GM12878 (cell line): ENCODE measurements around the gene SDC1. TPM values are rescaled to one million over a fixed set of nuclear protein-coding genes. Genes with fewer than 3 reads are reported as not detected.

Experiments
- ATAC-seq: fragments of 200-7000 bp; cut with Tn5 transposase; 3 replicates; pipeline ENCODE4 v1.9.1; 2020; ENCODE audit warnings: mild to moderate bottlenecking, moderate library complexity
- BruUV-seq: library from RNA; stranded (reverse); fragments of 400-500 nt; replicated peaks from 2 replicates; lab custom pipeline; 2021; lab: Mats Ljungman, UMichigan
- CTCF ChIA-PET: fragments of 300-600 bp; sonication (Branson Sonifier 250); formaldehyde crosslinking; extraction: SDS; loops from one replicate; lab custom pipeline; 2021; ENCODE audit warnings: inconsistent platforms; lab: Yijun Ruan, JAX
- POLR2A ChIA-PET: fragments of 350-600 bp; formaldehyde crosslinking; extraction: SDS; loops from one replicate; lab custom pipeline; 2021; ENCODE audit warnings: inconsistent platforms; lab: Charles Lee
- RAD21 ChIA-PET: fragments of 300-600 bp; sonication (Branson Sonifier 250); formaldehyde crosslinking; loops from one replicate; lab custom pipeline; 2023; ENCODE audit warnings: antibody characterized with exemption; ENCODE audit not compliant: unreplicated experiment; lab: Charles Lee
- SMC1A ChIA-PET: fragments of 300-600 bp; sonication (Branson Sonifier 250); formaldehyde crosslinking; loops from one replicate; lab custom pipeline; 2023; ENCODE audit not compliant: unreplicated experiment, uncharacterized antibody; lab: Charles Lee
- DNase-seq: peaks from one replicate; pipeline ENCODE4 v3.0.0-alpha.2; 2011; ENCODE audit warnings: low read depth, low spot score
- FAIRE-seq: peaks from 3 replicates; lab custom pipeline; 2011; peaks lifted over from hg19 to GRCh38; lab: Jason Lieb, UNC
- H2AFZ ChIP-seq: 2 replicates; pipeline ENCODE4 v1.6.0; 2011; ENCODE audit warnings: low read depth, low read length, control low read depth; ENCODE audit not compliant: control insufficient read depth
- H3K27ac ChIP-seq: 2 replicates; pipeline ENCODE4 v1.5.1; 2011; ENCODE audit warnings: control low read depth; ENCODE audit not compliant: control insufficient read depth, insufficient read depth
- H3K27me3 ChIP-seq, 2 experiments: replicated peaks in 1 of 2; 2 replicates each; pipeline versions ENCODE4 v1.6.0 to v1.6.1; 2011; ENCODE audit warnings: low read length in 1 of 2; ENCODE audit not compliant: control insufficient read depth in 2 of 2, insufficient read depth in 2 of 2
- H3K36me3 ChIP-seq, 2 experiments: 2 replicates each; pipeline ENCODE4 v1.5.1; 2011; ENCODE audit warnings: low read length in 1 of 2; ENCODE audit not compliant: control insufficient read depth in 2 of 2, insufficient read depth in 2 of 2
- H3K4me1 ChIP-seq: 2 replicates; pipeline ENCODE4 v1.6.1; 2011; ENCODE audit warnings: mild to moderate bottlenecking, low read length, moderate library complexity, mixed read lengths; ENCODE audit not compliant: control insufficient read depth, insufficient read depth
- H3K4me2 ChIP-seq: 2 replicates; pipeline ENCODE4 v1.6.0; 2011; ENCODE audit warnings: control low read depth; ENCODE audit not compliant: control insufficient read depth, insufficient read depth
- H3K4me3 ChIP-seq: fragments of 200-600 bp; sonication (generic); 2 replicates; pipeline ENCODE4 v1.5.1; 2016
- H3K79me2 ChIP-seq: 2 replicates; pipeline ENCODE4 v1.6.0; 2011; ENCODE audit warnings: low read length; ENCODE audit not compliant: control insufficient read depth, insufficient read depth
- H3K9ac ChIP-seq: 2 replicates; pipeline ENCODE4 v1.8.0; 2011; ENCODE audit warnings: low read length, control low read depth, mixed read lengths; ENCODE audit not compliant: control insufficient read depth, insufficient read depth
- H3K9me3 ChIP-seq: replicated peaks from 3 replicates; pipeline ENCODE4 v1.5.1; 2011; ENCODE audit warnings: mild to moderate bottlenecking, low read length; ENCODE audit not compliant: control insufficient read depth, insufficient read depth
- H4K20me1 ChIP-seq: 2 replicates; pipeline ENCODE4 v1.6.0; 2011; ENCODE audit not compliant: control insufficient read depth, insufficient read depth
- BCL11A ChIP-seq: IDR thresholded peaks from 2 replicates; pipeline ENCODE4 v1.6.1; 2011; ENCODE audit warnings: low read depth, low read length
- CHD1 ChIP-seq: IDR thresholded peaks from 2 replicates; pipeline ENCODE4 v1.6.1; 2012; ENCODE audit warnings: low read depth, low read length, improper control_type of control experiment
- MEF2B ChIP-seq: fragments of 450-650 bp; IDR thresholded peaks from 2 replicates; pipeline ENCODE4 v1.6.1; 2018; ENCODE audit warnings: mild to moderate bottlenecking, moderate library complexity; ENCODE audit not compliant: partially characterized antibody, poor library complexity, severe bottlenecking
- MTA3 ChIP-seq: IDR thresholded peaks from 2 replicates; pipeline ENCODE4 v1.6.1; 2012; ENCODE audit warnings: low read length, inconsistent platforms, borderline replicate concordance
- NFXL1 ChIP-seq: fragments of 450-650 bp; IDR thresholded peaks from 2 replicates; pipeline ENCODE4 v1.6.1; 2017; ENCODE audit warnings: antibody characterized with exemption, mild to moderate bottlenecking, borderline replicate concordance
- PBX3 ChIP-seq: IDR thresholded peaks from 2 replicates; pipeline ENCODE4 v1.6.1; 2011; ENCODE audit warnings: mild to moderate bottlenecking, low read depth, low read length, moderate library complexity; ENCODE audit not compliant: insufficient replicate concordance
- PML ChIP-seq: IDR thresholded peaks from 2 replicates; pipeline ENCODE4 v1.6.1; 2012; ENCODE audit warnings: low read length, inconsistent platforms
- POLR2A ChIP-seq: IDR thresholded peaks from 2 replicates; pipeline ENCODE4 v1.6.1; 2011; ENCODE audit warnings: low read depth, mild to moderate bottlenecking, low read length
- RELA ChIP-seq: fragments of 450-650 bp; IDR thresholded peaks from 2 replicates; pipeline ENCODE4 v1.8.0; 2014; ENCODE audit warnings: borderline replicate concordance; ENCODE audit not compliant: partially characterized antibody
- ZNF592 ChIP-seq: fragments of 450-650 bp; IDR thresholded peaks from 2 replicates; pipeline ENCODE4 v1.6.1; 2017; ENCODE audit warnings: mild to moderate bottlenecking, moderate library complexity
- WGBS: methylation state at CpG from one replicate; pipeline ENCODE4 v1.1.6; 2016; ENCODE audit warnings: low lambda C conversion rate; ENCODE audit not compliant: insufficient replicate concordance, insufficient coverage; ENCODE audit errors: missing lambda C conversion rate; 5-methylcytosine and 5-hydroxymethylcytosine counted together
- in situ Hi-C: fragments of 300-500 bp; cut with MboI; formaldehyde crosslinking; loops from 9 replicates; pipeline ENCODE4 v1.14.3; 2018; ENCODE audit warnings: mixed read lengths
- intact Hi-C: fragments of 100-400 bp; cut with micrococcal nuclease; formaldehyde crosslinking; loops from one replicate; pipeline ENCODE4 v1.14.2; 2022; ENCODE audit not compliant: unreplicated experiment
- polyA plus RNA-seq, 11 experiments: library from polyadenylated mRNA; depleted of rRNA in 4 of 11; unstranded in 6 of 11; stranded (reverse) in 5 of 11; fragments of >200 nt; fragmentation: Nextera tagmentation in 4 of 11; fragmentation: Illumina TruSeq in 1 of 11; extraction: Ambion mirVana in 4 of 11; extraction: Trizol in 1 of 11; gene quantifications; 1 replicate in 1 of 11; 2 replicates in 10 of 11; pipeline versions ENCODE4 v1.2.1 to v1.2.3, GENCODE V29; 2011 to 2016; ENCODE audit warnings: inconsistent platforms in 2 of 11, missing spikeins in 2 of 11, low read depth in 1 of 11
- total RNA-seq, 4 experiments: library from RNA; depleted of rRNA in 3 of 4; stranded (reverse); fragments of >200 nt in 3 of 4; fragmentation: Illumina TruSeq in 1 of 4; extraction: Trizol in 1 of 4; gene quantifications; 2 replicates each; pipeline versions ENCODE4 v1.2.1 to v1.2.3, GENCODE V29; 2013 to 2021

Gene SDC1
- total and polyA plus RNA-seq, 10 of the 15 experiments (the other 5 are each of a cell fraction or from before 2014, with no cell fraction given) = 0.85 to 36.8 (median 23.7) TPM

GRCh38 chr2:20179466-20179754, 45.5 kb downstream of the SDC1 start:
- H3K9ac ChIP-seq = no peak overlapping the region
- no TSS peak for BruUV-seq
- intact Hi-C loops = no loop called here
- H3K27ac ChIP-seq = no peak overlapping the region
- H2AFZ ChIP-seq = no peak overlapping the region
- RAD21 ChIA-PET = interaction anchor here (1.0 to 1.7 kb wide), 2 partner anchors 43 to 46 kb away, joined by 3 read pairs; partner anchors contain the start of gene SDC1
- H3K4me1 ChIP-seq = no peaks in the 10 kb centered on the region
- H4K20me1 ChIP-seq = no peaks in the 10 kb centered on the region
- H3K9me3 ChIP-seq = no peaks in the 10 kb centered on the region
- CTCF ChIA-PET = interaction anchor here (1.3 kb wide), 1 partner anchor 164 kb away, joined by 3 read pairs; no protein-coding TSS in a partner anchor
- H3K27me3 ChIP-seq = no peaks in the 10 kb centered on the region
- H3K79me2 ChIP-seq = no peaks in the 10 kb centered on the region
- in situ Hi-C loops = no loop called here
- TF ChIP-seq MEF2B (no peak), PML (no peak), PBX3 (no peak), RELA (no peak), BCL11A (no peak), ZNF592 (no peak), POLR2A (no peak), NFXL1 (no peak), MTA3 (no peak), CHD1 (no peak)
- H3K4me3 ChIP-seq = no peak overlapping the region
- FAIRE-seq (no peak), ATAC-seq (no peak), DNase-seq (no peak)
- SMC1A ChIA-PET = no interaction called here
- H3K4me2 ChIP-seq = no peak overlapping the region
- WGBS = 73% methylated on average over 3 of the region's 3 CpGs
- H3K36me3 ChIP-seq = no peaks in the 10 kb centered on the region
- POLR2A ChIA-PET = no interaction called here
